Melanocyte of skin (primary cell): Measurements from ENCODE around the gene MIXL1. TPM values are rescaled to one million over a fixed set of nuclear protein-coding genes. Genes with fewer than 3 reads are reported as not detected.

Experiments used
- total RNA-seq, 2 donors: library from RNA; depleted of rRNA; stranded (reverse); fragments of >200 nt; gene quantifications; 2 replicates each; pipeline ENCODE4 v1.2.3, GENCODE V29; 2012

MIXL1 gene
- under 1 TPM in 1 of 2 donors, not detected in 1; 0.33 TPM for total RNA-seq

GRCh38 chr1:226223157-226223785, at the start of gene MIXL1:
TSS of gene MIXL1 (plus strand) at chr1:226223664. CDS start at chr1:226223682, 18 bp downstream.

DNA sequence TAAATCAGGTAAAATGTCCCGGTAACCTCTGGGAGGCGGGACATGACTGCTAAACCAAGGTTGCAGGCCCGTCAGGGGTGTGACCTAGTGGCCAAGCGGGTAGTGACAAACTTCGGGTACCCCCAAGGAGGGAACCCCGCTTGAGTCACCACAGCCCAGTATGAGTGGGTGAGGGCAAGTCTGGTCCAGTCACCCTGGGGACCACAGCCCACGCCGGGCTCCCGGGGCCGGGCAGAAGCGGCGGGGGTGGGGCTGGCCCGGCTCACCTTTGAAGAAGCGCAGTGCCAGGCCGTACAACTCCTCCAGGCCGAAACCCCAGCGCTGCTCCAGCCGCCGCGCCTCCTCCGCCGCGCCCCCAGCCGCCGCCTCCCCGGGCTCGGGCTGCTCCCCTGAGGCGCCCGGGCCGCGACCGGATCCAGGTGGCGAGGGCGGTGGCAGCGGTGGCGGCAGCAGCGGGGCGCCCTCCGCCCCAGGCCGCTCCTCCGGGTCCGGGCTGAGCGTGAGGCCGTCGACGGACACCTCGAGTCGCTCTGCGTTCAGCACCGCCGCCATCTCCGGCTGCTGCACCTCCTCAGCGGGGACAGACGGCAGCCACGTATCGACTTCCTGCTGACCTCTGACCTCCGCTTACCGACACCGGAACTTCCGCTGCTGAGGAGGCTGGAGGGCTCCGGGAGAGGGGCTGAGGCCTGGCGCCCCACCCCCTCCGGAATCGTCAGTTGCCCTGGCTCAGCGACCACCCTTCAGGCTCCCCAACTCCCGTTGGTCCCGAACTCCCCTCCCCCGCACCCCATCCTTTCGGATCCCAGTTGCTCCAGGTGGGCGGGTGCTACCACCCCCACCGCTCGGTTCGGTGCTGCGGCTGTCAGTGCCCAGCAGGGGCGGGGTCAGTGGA, 37.1 kb upstream of the MIXL1 start, which contains the start of gene ACBD3:
Gene ACBD3 (minus strand): TSS at position 618 of the 895 bp plus-strand sequence. CDS start 66 bp downstream, at position 552.

Other genes starting within 250 kb of the MIXL1 start
- gene SDE2, start 224.3 kb upstream of the MIXL1 start, total RNA-seq = 10 to 100 TPM; 14.8 to 26.3 TPM
- 100 to 1,000 TPM; 120 to 127 TPM for gene H3-3A, start 160.9 kb upstream of the MIXL1 start, total RNA-seq
- 10 to 100 TPM; 49.3 to 52.3 TPM for gene ACBD3, start 36.9 kb upstream of the MIXL1 start, total RNA-seq
- 1 to 10 TPM; 4.8 to 9.3 TPM for gene LIN9, start 85.5 kb downstream of the MIXL1 start, total RNA-seq
- gene PARP1, start 184.4 kb downstream of the MIXL1 start, total RNA-seq = 100 to 1,000 TPM; 124 to 125 TPM